HUDEP-2 (cell line): Measurements from ENCODE around the gene STAT3.
A peak's percentile ranks its signal among the peaks of the same experiment; 100 is the strongest.
"Not testable (repeated sequence)": the region's sequence is repeated elsewhere in the genome, so short reads cannot be mapped to it uniquely, and the experiment has no call there.

ENCODE experiments used
- DNase-seq, 76 experiments: peaks; one replicate each; lab custom pipeline; 2025; ENCODE audit not compliant: unreplicated experiment in 76 of 76; lab: John Stamatoyannopoulos, UW

STAT3 gene

DNA sequence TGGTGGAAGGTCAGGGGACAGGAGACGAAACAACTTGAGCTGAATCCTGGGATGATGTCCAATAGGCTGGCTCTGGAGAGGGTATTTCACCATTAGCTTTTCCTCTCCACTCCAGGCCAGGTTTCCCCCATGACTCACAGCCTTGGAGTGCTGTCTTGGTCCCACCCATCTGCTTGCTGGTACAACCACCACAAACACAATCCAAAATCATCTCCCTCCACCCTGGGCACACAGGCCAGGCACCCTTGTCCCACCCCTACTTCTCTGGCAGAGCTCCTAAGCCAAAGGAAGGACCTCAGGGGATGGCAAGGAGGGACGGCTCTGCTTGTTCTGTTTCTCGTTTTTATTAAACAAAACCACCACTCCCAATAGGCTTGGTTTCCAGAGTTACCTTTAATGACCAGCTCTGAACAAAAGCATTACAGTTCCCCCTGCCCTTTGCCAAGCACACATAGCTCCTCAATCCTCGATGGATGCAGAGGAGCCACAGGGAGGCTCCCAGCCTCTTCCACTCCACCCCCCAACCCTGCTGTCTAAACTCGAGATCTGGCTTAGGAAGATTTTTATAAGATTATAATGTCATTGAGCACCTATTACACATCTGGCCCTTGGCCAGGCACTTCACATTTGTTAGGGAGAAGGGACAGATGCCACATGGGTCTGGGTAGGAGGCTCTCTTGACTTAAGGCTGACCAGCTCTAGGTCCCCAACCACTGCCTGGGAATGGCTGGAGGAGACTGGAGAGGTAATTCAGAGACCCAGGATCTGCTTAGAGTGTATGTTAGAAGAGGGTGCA, 21.5 kb upstream of the STAT3 start:
- DNase-seq, result no peak

GRCh38 chr17:42408061-42408460, 19.8 kb upstream of the STAT3 start:
- peak in 1 of 76 experiments; percentile 5 for DNase-seq

- DNase-seq, result peak in 70 of 76 experiments; percentile 11 to 80 (median 58)
These were observed 19.1 kb upstream of the STAT3 start for GRCh38 chr17:42407289-42407836.

- no peak for DNase-seq
These were observed 18.5 kb upstream of the STAT3 start for GRCh38 chr17:42406615-42407288.

DNA sequence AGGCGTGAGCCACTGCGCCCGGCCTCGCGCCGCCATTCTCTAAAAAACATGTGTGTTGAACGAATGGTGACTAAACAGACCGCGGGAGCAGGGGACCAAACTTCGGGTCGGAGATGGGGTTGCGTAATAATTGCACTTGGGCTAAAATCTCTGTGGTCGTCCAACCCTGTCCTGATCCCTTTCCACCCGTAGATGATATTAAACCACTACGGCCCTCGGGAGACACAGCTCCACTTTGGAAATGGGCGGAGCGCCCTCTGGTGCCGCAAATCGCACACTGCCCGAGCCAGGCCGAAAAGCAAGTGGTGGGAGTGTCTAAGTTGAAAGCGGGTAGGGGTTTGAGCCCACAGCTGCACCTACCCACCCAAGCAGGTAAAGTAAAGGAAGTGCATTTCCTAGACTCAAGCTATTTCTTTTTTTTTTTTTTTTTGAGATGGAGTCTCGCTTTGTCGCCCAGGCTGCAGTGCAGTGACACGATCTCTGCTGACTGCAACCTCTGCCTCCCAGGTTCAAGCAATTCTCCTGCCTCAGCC, 17.8 kb upstream of the STAT3 start:
- peak in 64 of 76 experiments; percentile 9 to 77 (median 52) for DNase-seq

DNA sequence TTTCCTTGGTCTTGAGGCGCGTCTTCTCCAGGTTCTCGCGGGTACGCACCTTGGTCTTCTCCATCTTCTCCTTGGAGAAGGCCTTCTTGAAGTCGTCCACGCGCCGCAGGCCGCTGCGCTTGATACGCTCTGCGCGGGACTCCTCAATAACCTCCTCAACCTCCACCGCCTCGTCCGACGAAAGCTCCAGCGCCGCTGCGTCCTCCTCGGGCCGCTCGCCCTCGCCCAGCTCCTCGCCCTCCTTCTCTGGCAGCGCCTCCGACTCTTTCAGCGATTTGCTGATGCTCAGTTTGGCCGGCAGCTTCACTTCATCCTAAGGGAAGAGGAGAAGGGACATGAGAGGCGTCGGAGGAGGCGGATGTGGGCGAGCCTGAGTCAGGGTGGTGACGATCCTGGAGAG, 16.8 kb upstream of the STAT3 start:
- no peak for DNase-seq

GRCh38 chr17:42404326-42405055, 16.2 kb upstream of the STAT3 start:
- no peak for DNase-seq

DNA sequence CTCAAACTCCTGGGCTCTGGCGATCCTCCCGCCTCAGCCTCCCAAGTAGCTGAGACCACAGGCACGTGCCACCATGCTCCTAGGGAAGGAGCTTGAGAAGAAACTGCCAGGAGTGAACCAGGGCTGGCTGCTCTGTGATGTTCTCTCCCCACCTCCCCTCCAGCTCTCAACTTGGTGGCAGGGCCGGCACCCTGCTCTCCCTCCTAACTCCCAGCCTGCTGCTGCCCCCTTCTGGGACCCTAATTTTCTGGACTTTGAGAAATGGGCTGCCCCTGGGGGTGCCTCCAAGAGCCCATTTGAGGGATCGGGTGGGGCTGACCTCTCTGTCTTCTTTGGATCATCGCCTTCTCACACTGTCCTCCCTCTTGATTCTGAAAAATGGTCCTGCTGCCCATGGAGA, 14.9 kb upstream of the STAT3 start:
- DNase-seq, result peak in 19 of 76 experiments; percentile 4 to 38 (median 19)

DNA sequence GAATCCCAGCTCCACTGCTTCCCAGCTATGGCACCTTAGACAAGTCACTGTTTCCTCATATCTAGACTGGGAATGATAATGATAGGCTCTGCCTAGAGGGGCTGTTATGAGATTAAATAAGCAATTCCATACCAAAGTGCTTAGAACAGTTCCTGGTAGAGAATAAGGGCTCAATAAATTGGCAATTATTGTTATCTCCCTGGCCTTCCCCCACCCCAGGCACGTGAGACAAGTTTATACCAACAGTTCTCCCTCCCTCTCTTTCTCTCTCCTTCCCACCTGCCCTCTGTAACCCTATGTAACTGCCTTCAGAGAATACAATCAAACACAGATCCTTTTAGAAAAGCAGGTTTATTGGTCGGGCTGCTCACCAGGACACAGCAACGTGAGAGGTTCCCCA, 13.9 kb upstream of the STAT3 start:
- no peak for DNase-seq

DNA sequence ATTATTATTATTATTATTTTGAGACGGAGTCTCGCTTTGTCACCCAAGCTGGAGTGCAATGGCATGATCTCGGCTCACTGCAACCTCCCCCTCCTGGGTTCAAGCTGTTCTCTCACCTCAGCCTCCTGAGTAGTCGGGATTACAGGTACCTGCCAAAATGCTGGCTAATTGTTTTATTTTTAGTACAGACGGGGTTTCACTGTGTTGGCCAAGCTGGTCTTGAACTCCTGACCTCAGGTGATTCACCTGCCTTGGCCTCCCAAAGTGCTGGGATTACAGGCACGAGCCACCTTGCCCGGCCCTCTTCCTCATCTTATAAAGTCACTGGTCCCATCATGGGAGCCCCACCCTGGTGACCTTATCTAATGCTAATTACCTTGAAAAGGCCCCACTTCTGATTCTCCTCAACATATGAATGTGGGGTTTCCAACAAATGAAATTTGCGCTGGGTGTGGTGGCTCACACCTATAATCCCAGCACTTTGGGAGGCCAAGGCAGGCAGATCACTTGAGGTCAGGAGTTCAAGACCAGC, 12.7 kb upstream of the STAT3 start:
- not testable (repeated sequence) for DNase-seq

DNA sequence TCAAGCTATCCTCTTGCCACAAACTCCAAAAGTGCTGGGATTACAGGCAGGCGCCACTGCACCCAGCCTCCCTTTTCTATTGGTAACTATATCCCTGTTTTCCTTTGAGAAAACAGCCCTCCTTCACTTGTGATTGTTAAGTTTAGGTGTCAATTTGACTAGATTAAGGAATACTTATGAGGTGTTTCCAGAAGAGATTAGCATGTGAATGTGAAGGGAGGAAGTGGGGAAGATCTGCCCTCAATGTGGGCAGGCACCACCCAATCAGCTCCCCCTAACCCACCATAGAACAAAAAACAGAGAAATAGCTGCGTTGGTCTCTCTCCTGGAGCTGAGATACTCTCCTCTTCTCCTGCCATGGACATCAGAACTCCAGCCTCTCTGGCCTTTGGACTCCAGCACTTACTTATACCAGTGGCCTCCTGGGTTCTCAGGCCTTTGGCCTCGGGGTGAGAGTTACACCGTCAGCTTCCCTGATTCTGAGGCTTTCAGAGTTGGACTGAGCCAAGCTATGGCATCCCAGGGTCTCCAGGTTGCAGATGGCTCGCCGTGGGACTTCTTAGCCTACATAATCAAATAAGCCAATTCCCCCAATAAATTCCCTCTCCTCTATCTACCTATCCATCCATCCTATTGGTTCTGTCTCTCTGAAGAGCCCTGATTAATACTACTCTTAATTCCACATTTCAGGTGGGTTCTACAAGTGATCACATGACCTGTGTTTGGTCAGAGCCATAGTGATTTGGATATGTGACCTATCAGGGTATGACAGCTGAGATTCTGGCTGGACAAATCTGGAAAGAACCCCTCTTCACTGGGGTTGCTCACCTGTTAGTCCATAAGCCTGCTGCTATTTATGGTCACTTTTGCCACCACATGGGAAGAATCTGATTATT, 12.0 kb upstream of the STAT3 start:
- DNase-seq, result no peak

GRCh38 chr17:42399121-42399520, 10.9 kb upstream of the STAT3 start:
- DNase-seq, result no peak

- DNase-seq, result not testable (repeated sequence)
These were observed 7.4 kb upstream of the STAT3 start for GRCh38 chr17:42395601-42396000.

GRCh38 chr17:42394838-42395237, 6.6 kb upstream of the STAT3 start:
- DNase-seq, result no peak

GRCh38 chr17:42392692-42393415, 4.6 kb upstream of the STAT3 start:
- no peak for DNase-seq

DNA sequence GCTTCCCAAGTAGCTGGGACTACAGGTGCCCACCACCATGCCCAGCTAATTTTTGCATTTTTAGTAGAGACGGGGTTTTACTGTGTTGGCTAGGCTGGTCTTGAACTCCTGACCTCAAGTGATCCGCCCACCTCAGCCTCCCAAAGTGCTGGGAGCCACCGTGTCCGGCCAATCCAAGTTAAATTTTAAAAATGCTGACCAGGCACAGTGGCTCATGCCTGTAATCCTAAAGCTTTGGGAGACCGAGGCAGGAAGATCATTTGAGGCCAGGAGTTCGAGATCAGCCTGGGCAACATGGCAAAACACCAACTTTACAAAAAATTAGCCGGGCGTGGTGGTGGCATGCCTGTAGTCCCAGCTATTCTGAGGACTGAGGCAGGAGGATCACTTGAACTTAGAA, 3.2 kb upstream of the STAT3 start:
- DNase-seq, result not testable (repeated sequence)

GRCh38 chr17:42389899-42390298, 1.7 kb upstream of the STAT3 start:
- DNase-seq, result peak in 1 of 76 experiments; percentile 15

DNA sequence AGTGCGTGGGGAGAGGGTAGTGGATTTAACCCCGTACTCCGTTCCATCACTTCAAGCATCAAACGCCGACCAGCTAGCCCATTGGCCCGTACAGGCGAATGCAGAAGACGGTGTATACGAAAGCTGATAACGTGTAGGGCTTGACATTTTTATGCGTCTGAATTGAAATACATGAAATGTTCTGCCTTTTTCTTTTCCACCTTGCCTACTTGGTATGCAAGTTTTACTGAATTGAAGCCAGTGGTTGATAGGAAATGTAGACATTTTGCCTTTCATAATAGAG, 834 bp upstream of the STAT3 start:
- DNase-seq, result no peak
